NCI-H1436 treated with DMSO at 0.1 percent for 48 hours (cell line): ENCODE results near the gene GLIS1.

Experiments used
- DNase-seq: peaks from one replicate; lab custom pipeline; 2025; lab: John Stamatoyannopoulos, UW

The GLIS1 gene

GRCh38 chr1:53593758-53594380 is 145.1 kb downstream of the GLIS1 start:
- DNase-seq, result no peak

- no peak for DNase-seq
These were observed 145.8 kb downstream of the GLIS1 start for GRCh38 chr1:53592985-53593757.

- DNase-seq, result no peak
These were observed 146.4 kb downstream of the GLIS1 start for GRCh38 chr1:53592521-53592982.

- no peak for DNase-seq
These were observed 147.0 kb downstream of the GLIS1 start for GRCh38 chr1:53591924-53592323.

- no peak for DNase-seq
These were observed 148.1 kb downstream of the GLIS1 start for GRCh38 chr1:53590531-53591515.

- DNase-seq, result no peak
These were observed 148.9 kb downstream of the GLIS1 start for GRCh38 chr1:53590104-53590503.

GRCh38 chr1:53589043-53589887 is 149.7 kb downstream of the GLIS1 start:
- DNase-seq, result no peak

- no peak for DNase-seq
These were observed 150.7 kb downstream of the GLIS1 start for GRCh38 chr1:53588053-53588779.

- no peak for DNase-seq
These were observed 151.5 kb downstream of the GLIS1 start for GRCh38 chr1:53587252-53587988.

- no peak for DNase-seq
These were observed 152.2 kb downstream of the GLIS1 start for GRCh38 chr1:53586765-53587164.

- no peak for DNase-seq
These were observed 153.4 kb downstream of the GLIS1 start for GRCh38 chr1:53585565-53585964.

GRCh38 chr1:53585129-53585528 is 153.8 kb downstream of the GLIS1 start:
- DNase-seq, result no peak

GRCh38 chr1:53584777-53585107 is 154.2 kb downstream of the GLIS1 start:
- no peak for DNase-seq

- no peak for DNase-seq
These were observed 154.8 kb downstream of the GLIS1 start for GRCh38 chr1:53583868-53584776.

GRCh38 chr1:53583021-53583867 is 155.7 kb downstream of the GLIS1 start:
- DNase-seq, result no peak

GRCh38 chr1:53582211-53583020 is 156.5 kb downstream of the GLIS1 start:
- DNase-seq, result no peak

GRCh38 chr1:53581476-53581875 is 157.5 kb downstream of the GLIS1 start:
- DNase-seq, result no peak
